PFSK-1 (cell line): ENCODE data around the gene SPTSSB.
A peak's percentile ranks its signal among the peaks of the same experiment; 100 is the strongest.

ENCODE experiments used
- FOXP2 ChIP-seq: optimal IDR thresholded peaks from 2 replicates; pipeline ENCODE3; 2011; ENCODE audit warnings: borderline replicate concordance, control low read depth, inconsistent platforms; ENCODE audit not compliant: insufficient read depth; ENCODE audit errors: extremely low read length, extremely low read depth
- POLR2AphosphoS5 ChIP-seq: IDR thresholded peaks from 2 replicates; pipeline ENCODE4 v1.6.1; 2012; ENCODE audit warnings: low read depth, mild to moderate bottlenecking, control low read depth, low read length, moderate library complexity
- REST ChIP-seq, 2 experiments: IDR thresholded peaks; 2 replicates each; pipeline versions ENCODE4 v1.6.1 to v1.8.0; 2011 to 2012; ENCODE audit warnings: low read depth in 2 of 2, low read length in 2 of 2, control low read depth in 1 of 2, inconsistent platforms in 1 of 2, mild to moderate bottlenecking in 1 of 2, moderate library complexity in 1 of 2; ENCODE audit not compliant: insufficient read depth in 1 of 2
- SIN3A ChIP-seq: IDR thresholded peaks from 2 replicates; pipeline ENCODE4 v1.6.1; 2012; ENCODE audit warnings: mild to moderate bottlenecking, low read length, moderate library complexity, borderline replicate concordance; ENCODE audit not compliant: insufficient read depth
- TAF1 ChIP-seq: IDR thresholded peaks from 2 replicates; pipeline ENCODE4 v1.6.1; 2012; ENCODE audit warnings: low read length, control low read depth, borderline replicate concordance; ENCODE audit not compliant: insufficient read depth

Gene SPTSSB

GRCh38 chr3:161406594-161407555, 35.6 kb upstream of the SPTSSB start:
- TF ChIP-seq REST (IDR thresholded peaks at IDR 0.05; ENCODE audit: insufficient read depth in 1 of 2, low read depth in 2 of 2, low read length in 2 of 2) (no peak), SIN3A (no peak), FOXP2 (no peak), TAF1 (no peak), POLR2AphosphoS5 (no peak)

GRCh38 chr3:161405836-161406235, 34.5 kb upstream of the SPTSSB start:
- TF ChIP-seq TAF1 (no peak), SIN3A (no peak)

- TF ChIP-seq FOXP2 = no peak
- TF ChIP-seq REST (IDR thresholded peaks at IDR 0.05; ENCODE audit: insufficient read depth in 1 of 2, low read depth in 2 of 2, low read length in 2 of 2) = no peak
- TF ChIP-seq TAF1 = no peak
- TF ChIP-seq SIN3A = no peak
- no peak for TF ChIP-seq POLR2AphosphoS5
Measured at GRCh38 chr3:161405087-161405486, 33.8 kb upstream of the SPTSSB start.

GRCh38 chr3:161403251-161403650, 31.9 kb upstream of the SPTSSB start:
- TF ChIP-seq SIN3A (no peak), TAF1 (no peak), REST (IDR thresholded peaks at IDR 0.05; ENCODE audit: insufficient read depth in 1 of 2, low read depth in 2 of 2, low read length in 2 of 2) (no peak), POLR2AphosphoS5 (no peak), FOXP2 (no peak)

GRCh38 chr3:161401389-161401788, 30.1 kb upstream of the SPTSSB start:
- TF ChIP-seq POLR2AphosphoS5 (0 out of 2 replicates have a peak, but pooled peaks have one; percentile 28), REST (IDR thresholded peaks at IDR 0.05; ENCODE audit: insufficient read depth in 1 of 2, low read depth in 2 of 2, low read length in 2 of 2) (0 out of 4 replicates have a peak, but pooled peaks of 1 of the 2 experiments have one; percentile 24), FOXP2 (no peak), TAF1 (no peak), SIN3A (peak; percentile 32; the same call in 1 of the 2 replicates)
